Measurements from ENCODE around the gene CBLN3. TPM values are rescaled to one million over a fixed set of nuclear protein-coding genes. Genes with fewer than 3 reads are reported as not detected.

CBLN3 gene
- total and polyA plus RNA-seq, 12 donors: 0.24 to 2.5 (median 0.92) TPM

GRCh38 chr14:24434036-24434435 is 4.6 kb upstream of the CBLN3 start:
- Histone ChIP-seq H3K27ac (no peak overlapping the region), H3K4me3 (no peak overlapping the region), H3K9me3 (no peaks in the 10 kb centered on the region), H3K36me3 (peaks cover 0 to 80% (median 54%) of the 10 kb centered on the region in 9 donors), H3K27me3 (no peaks in the 10 kb centered on the region), H3K4me1 (peaks cover 15 to 75% (median 64%) of the 10 kb centered on the region in 9 donors)
- 82 to 83% methylated on average over 7 of the region's 7 CpGs for WGBS, 2 donors
- no peak for TF ChIP-seq CTCF (IDR thresholded peaks at IDR 0.05)
- DNase-seq: no peak
- intact Hi-C loops (cut with DNase I): loop anchor here in 7 of 10 donors (2.0 to 10.0 kb wide), 5 partner anchors 69 to 199 kb away; partner anchors contain the start of genes TINF2 (in 4 of the 7), GMPR2 (in 1 of the 7), NEDD8 (in 1 of the 7) and NFATC4 (in 1 of the 7)
- ATAC-seq: no peak

DNA sequence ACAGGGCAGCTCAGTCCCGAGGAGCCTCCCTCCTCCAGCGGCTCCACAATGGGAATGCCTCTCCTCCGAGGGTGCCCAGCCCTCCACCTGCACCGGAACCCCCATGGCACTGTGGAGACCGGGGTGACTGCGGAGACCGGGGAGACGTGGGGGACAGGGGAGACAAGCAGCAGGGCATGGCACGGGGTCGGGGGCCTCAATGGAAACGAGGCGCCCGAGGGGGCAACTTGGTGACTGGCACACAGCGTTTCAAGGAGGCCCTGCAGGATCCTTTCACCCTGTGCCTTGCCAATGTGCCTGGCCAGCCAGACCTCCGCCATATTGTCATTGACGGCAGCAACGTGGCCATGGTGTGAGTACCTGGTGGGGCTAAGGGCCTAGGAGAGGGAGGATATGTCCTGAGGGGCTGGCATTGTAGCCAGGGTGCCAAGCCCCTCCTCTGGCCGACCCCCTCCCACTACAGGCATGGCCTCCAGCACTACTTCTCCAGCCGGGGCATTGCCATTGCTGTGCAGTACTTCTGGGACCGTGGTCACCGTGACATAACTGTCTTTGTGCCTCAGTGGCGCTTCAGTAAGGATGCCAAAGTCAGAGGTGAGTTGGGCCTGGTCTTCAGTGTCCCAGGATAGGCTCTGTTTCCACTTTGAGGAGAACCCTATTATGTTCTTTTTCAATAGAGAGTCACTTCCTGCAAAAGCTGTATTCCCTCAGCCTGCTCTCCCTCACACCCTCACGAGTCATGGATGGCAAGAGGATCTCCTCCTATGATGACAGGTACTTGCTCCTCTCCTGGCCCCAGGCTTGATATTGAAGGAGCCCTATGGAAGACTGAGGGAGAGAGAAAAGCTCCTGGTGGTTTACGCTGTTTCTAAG is 3.0 kb upstream of the CBLN3 start:
- H3K27me3 ChIP-seq: no peaks in the 10 kb centered on the region
- H3K4me3 ChIP-seq: peak overlapping the region in 6 of 10 donors; percentile 15 to 91 (median 80)
- 82 to 87% methylated on average over 24 of the region's 24 CpGs for WGBS, 2 donors
- DNase-seq: no peak
- no peak for TF ChIP-seq CTCF (IDR thresholded peaks at IDR 0.05)
- H3K36me3 ChIP-seq: peaks cover 0 to 65% (median 39%) of the 10 kb centered on the region in 9 donors
- intact Hi-C loops (cut with DNase I): loop anchor here in 6 of 10 donors (1.0 to 10.0 kb wide), 5 partner anchors 61 to 198 kb away; partner anchors contain the start of genes TINF2 (in 4 of the 6), GMPR2 (in 1 of the 6), NEDD8 (in 1 of the 6) and NFATC4 (in 1 of the 6)
- peaks cover 15 to 64% (median 51%) of the 10 kb centered on the region in 9 donors for H3K4me1 ChIP-seq
- peak in 1 of 8 donors; percentile 1 for ATAC-seq
- no peaks in the 10 kb centered on the region for H3K9me3 ChIP-seq
- peak overlapping the region in 4 of 10 donors; percentile 97 to 99 (median 98) for H3K27ac ChIP-seq

GRCh38 chr14:24431569-24432258 is 2.2 kb upstream of the CBLN3 start:
- peaks cover 12 to 56% (median 43%) of the 10 kb centered on the region in 9 donors for H3K4me1 ChIP-seq

More at GRCh38 chr14:24431569-24432258, 2.2 kb upstream of the CBLN3 start:
- H3K27me3 ChIP-seq: no peaks in the 10 kb centered on the region
- DNase-seq: peak; percentile 91 to 92
- H3K9me3 ChIP-seq: no peaks in the 10 kb centered on the region
- peak; percentile 90 to 96 (median 92) for TF ChIP-seq CTCF (IDR thresholded peaks at IDR 0.05)
- H3K4me3 ChIP-seq: peak overlapping the region in 9 of 10 donors; percentile 74 to 91 (median 79)
- peaks cover 0 to 57% (median 32%) of the 10 kb centered on the region in 9 donors for H3K36me3 ChIP-seq
- intact Hi-C loops (cut with DNase I): loop anchor here in 9 of 10 donors (1.0 to 10.0 kb wide), 9 partner anchors 60 to 197 kb away; partner anchors contain the start of genes TINF2 (in 4 of the 9), GMPR2 (in 1 of the 9), NEDD8 (in 1 of the 9) and NFATC4 (in 1 of the 9)
- ATAC-seq: peak; percentile 56 to 83 (median 74)
- H3K27ac ChIP-seq: peak overlapping the region in 9 of 10 donors; percentile 91 to 99 (median 97)
- 39 to 44% methylated on average over 15 of the region's 15 CpGs for WGBS, 2 donors

All from heart right ventricle (tissue), 16 donors.